ENCODE data around the gene PARN.

DNA sequence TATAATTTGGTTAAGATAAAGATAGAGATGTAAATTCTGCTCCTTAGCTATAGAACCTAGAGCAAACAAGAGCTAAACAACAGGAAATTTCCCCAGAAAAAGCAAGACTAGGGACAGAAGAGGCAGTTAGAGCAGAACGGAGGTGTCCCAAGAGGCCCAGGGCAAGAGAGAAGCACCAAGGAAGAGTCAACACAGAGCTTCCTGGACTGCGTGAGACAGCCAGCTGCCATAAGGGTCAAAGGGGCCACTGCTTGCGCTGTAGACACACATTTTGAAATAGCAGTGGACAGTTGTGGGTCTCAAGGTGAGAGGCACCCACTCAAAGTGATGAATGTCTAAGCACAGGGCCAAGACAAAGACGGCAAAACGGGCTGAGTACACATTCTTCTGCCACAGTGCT is 156.6 kb downstream of the PARN start:
- TF ChIP-seq POLR2A (IDR thresholded peaks at IDR 0.05), result no peak
- TF ChIP-seq, protein P1, sequence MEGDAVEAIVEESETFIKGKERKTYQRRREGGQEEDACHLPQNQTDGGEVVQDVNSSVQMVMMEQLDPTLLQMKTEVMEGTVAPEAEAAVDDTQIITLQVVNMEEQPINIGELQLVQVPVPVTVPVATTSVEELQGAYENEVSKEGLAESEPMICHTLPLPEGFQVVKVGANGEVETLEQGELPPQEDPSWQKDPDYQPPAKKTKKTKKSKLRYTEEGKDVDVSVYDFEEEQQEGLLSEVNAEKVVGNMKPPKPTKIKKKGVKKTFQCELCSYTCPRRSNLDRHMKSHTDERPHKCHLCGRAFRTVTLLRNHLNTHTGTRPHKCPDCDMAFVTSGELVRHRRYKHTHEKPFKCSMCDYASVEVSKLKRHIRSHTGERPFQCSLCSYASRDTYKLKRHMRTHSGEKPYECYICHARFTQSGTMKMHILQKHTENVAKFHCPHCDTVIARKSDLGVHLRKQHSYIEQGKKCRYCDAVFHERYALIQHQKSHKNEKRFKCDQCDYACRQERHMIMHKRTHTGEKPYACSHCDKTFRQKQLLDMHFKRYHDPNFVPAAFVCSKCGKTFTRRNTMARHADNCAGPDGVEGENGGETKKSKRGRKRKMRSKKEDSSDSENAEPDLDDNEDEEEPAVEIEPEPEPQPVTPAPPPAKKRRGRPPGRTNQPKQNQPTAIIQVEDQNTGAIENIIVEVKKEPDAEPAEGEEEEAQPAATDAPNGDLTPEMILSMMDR (IDR thresholded peaks at IDR 0.05), result no peak

Data from thyroid gland (tissue), 4 donors.